RWPE1 (cell line): ENCODE measurements around the gene CEP20.

Source experiments
- CTCF ChIA-PET: fragments of 350-600 bp; sonication (Branson Sonifier 250); formaldehyde crosslinking; extraction: SDS; loops from one replicate; lab custom pipeline; 2021; lab: Yijun Ruan, JAX
- POLR2A ChIA-PET: fragments of 400-600 bp; formaldehyde crosslinking; extraction: SDS; loops from one replicate; lab custom pipeline; 2020; ENCODE audit warnings: antibody characterized with exemption; ENCODE audit not compliant: low non-redundant PET; lab: Yijun Ruan, JAX
- DNase-seq: peaks from one replicate; pipeline ENCODE4 v3.0.0; 2012; ENCODE audit warnings: low spot score
- H3K27ac ChIP-seq: fragments of 450-650 bp; 2 replicates; pipeline ENCODE4 v1.5.1; 2017
- CTCF ChIP-seq: fragments of 450-650 bp; conservative IDR thresholded peaks from 2 replicates; pipeline ENCODE4 v1.5.1; 2017; ENCODE audit warnings: low read depth, mild to moderate bottlenecking

Gene CEP20

DNA sequence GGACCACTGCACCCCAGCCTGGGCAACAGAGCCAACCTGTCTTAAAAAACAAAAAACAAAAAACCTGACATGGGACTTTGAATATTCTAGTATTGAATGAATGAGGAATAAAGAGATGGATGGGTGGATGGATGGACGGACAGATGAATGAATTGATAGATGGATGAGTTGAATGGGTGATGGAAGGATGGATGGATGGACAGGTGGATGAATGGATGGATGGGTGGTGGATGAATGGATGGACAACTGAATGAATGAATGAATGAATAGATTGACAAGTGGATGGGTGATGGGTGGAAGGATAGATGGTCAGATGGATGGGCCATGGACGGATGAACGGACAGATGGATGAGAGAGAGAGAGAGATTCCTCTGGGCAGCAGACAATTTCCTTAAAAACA lies 22.8 kb upstream of the CEP20 start:
- CTCF ChIA-PET, result interaction anchor here (0.6 kb wide), 1 partner anchor 29 kb away, joined by 4 read pairs; no protein-coding TSS in a partner anchor
- POLR2A ChIA-PET, result no interaction called here
- DNase-seq, result no peak
- H3K27ac ChIP-seq, result no peak overlapping the region
- TF ChIP-seq CTCF, result no peak

DNA sequence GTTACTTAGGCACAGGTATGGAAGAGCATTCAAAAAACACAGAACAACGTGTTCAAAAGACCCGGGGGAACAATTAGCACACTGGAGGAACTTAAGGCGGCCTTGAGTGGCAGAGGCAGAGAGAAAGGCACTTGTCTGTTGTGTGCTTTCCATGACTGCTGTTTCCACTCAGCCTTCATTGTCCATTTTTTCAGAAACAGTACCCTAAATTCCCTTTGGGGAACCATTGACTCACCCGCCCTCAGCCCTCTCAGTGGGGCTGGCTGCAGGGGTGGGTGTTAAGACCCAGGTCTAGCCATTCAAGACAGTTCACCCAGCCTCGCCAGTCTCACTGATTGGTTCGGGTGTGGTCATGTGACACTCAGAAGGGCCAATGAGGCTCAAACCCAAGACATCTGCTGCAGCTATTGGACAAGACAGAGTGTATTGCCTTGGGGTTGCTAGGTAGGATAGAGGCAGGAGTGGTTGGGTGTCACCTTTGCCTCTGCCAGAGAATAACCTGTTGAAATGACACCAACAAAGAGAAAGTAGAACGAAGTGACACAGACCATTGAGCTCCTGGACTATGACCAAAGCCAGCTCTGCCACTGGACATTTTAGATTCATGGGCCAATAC lies 19.6 kb upstream of the CEP20 start:
- CTCF ChIA-PET, result no interaction called here
- POLR2A ChIA-PET, result no interaction called here
- peak; percentile 69 for DNase-seq
- no peak for TF ChIP-seq CTCF
- no peak overlapping the region for H3K27ac ChIP-seq

- no peak for TF ChIP-seq CTCF
- ChIA-PET CTCF (no interaction called here), POLR2A (no interaction called here)
- no peak overlapping the region for H3K27ac ChIP-seq
- no peak for DNase-seq
Observed at GRCh38 chr16:15906439-15906838, 18.0 kb upstream of the CEP20 start.

GRCh38 chr16:15903960-15904359 lies 15.6 kb upstream of the CEP20 start:
- DNase-seq, result no peak
- no peak overlapping the region; the same call in 1 of the 2 replicates for H3K27ac ChIP-seq
- ChIA-PET CTCF (interaction anchor here (0.5 kb wide), 1 partner anchor 42 kb away, joined by 3 read pairs; no protein-coding TSS in a partner anchor), POLR2A (no interaction called here)
- TF ChIP-seq CTCF, result no peak

- DNase-seq, result peak; percentile 69
- POLR2A ChIA-PET, result no interaction called here
- TF ChIP-seq CTCF, result no peak
- CTCF ChIA-PET, result no interaction called here
- peak overlapping the region; percentile 96 for H3K27ac ChIP-seq
Observed at GRCh38 chr16:15900901-15901500, 12.6 kb upstream of the CEP20 start.

GRCh38 chr16:15900357-15900756 lies 12.0 kb upstream of the CEP20 start:
- POLR2A ChIA-PET, result no interaction called here
- TF ChIP-seq CTCF, result no peak
- CTCF ChIA-PET, result interaction anchor here (0.6 kb wide), 1 partner anchor 27 kb away, joined by 4 read pairs; no protein-coding TSS in a partner anchor

More at GRCh38 chr16:15900357-15900756, 12.0 kb upstream of the CEP20 start:
- H3K27ac ChIP-seq, result peak overlapping the region; percentile 96
- no peak for DNase-seq
